Heart left ventricle (tissue), 13 donors: Measurements from ENCODE around the gene TGFBR3.

ENCODE experiments used
- POLR2A ChIP-seq, 2 donors: fragments of 450-650 bp; IDR thresholded peaks; one replicate each; pipeline ENCODE4 v1.6.1; 2017; ENCODE audit warnings: antibody characterized with exemption in 2 of 2, mild to moderate bottlenecking in 2 of 2, moderate library complexity in 2 of 2
- TF ChIP-seq, protein P1 (sequence below), 12 donors: fragments of 200-600 bp; sonication (generic) in 4 of 12; IDR thresholded peaks; one replicate each; pipeline versions ENCODE4 v1.5.0 to v1.8.0; 2018 to 2022; ENCODE audit warnings: antibody characterized with exemption in 12 of 12, mild to moderate bottlenecking in 5 of 12
- donor health status: ischemic (EF 13 %, LVEDD 7.1; RV severe dilation, severe dysfunction).
- donor health status: DM: no; HTN: yes; CAD: no.
- donor health status: DM: no; HTN: no; CAD: no.
- donor health status: ischemic (EF 25% LVEDD 6.9; RV normal size, moderate dysfunction).
- donor health status: ischemic (EF 25% LVEDD 5.7; RV mildly dilated, moderate dysfunction).
- donor health status: ischemic (EF 35%, LVEDD 5.7; RV mildly dilated, moderate dysfunction).
- donor health status: nonischemic (EF 11% LVEDD 7.7; RV severe dilation, severe dysfunction).
- donor health status: DM: yes; HTN: yes; CAD: no.
- donor health status: PGD.
- donor health status: ischemic (EF 29% LVEDD 5.4; RV normal size, mild dysfunction).
- donor health status: nonischemic (EF 23%, LVEDD 6.1; RV moderate dilation, normal function).

DNA sequence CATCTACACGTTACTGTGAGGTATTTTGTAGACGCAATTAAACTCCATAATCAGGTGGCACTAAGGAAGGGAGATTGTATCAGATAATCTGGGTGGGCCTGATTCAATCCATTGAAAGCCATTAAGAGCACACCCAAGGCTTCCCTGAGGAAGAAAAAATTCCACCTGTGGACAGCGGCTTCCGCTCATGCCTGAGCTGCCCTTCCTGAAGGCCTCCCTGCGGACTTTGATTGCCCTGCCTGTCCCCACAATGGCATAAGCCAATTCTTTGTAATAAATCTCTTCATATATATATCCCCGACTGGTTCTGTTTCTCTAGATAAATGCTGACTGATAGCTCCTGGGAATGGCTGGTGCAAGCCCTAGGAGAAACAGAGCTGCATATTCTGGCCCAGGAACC is 138.3 kb downstream of the TGFBR3 start:
- no peak for TF ChIP-seq POLR2A (IDR thresholded peaks at IDR 0.05)
- TF ChIP-seq, protein P1, sequence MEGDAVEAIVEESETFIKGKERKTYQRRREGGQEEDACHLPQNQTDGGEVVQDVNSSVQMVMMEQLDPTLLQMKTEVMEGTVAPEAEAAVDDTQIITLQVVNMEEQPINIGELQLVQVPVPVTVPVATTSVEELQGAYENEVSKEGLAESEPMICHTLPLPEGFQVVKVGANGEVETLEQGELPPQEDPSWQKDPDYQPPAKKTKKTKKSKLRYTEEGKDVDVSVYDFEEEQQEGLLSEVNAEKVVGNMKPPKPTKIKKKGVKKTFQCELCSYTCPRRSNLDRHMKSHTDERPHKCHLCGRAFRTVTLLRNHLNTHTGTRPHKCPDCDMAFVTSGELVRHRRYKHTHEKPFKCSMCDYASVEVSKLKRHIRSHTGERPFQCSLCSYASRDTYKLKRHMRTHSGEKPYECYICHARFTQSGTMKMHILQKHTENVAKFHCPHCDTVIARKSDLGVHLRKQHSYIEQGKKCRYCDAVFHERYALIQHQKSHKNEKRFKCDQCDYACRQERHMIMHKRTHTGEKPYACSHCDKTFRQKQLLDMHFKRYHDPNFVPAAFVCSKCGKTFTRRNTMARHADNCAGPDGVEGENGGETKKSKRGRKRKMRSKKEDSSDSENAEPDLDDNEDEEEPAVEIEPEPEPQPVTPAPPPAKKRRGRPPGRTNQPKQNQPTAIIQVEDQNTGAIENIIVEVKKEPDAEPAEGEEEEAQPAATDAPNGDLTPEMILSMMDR (IDR thresholded peaks at IDR 0.05) = no peak
